ENCODE measurements around the gene GK. TPM values are rescaled to one million over a fixed set of nuclear protein-coding genes. Genes with fewer than 3 reads are reported as not detected.

Gene GK
- total and polyA plus RNA-seq, 2 of the 8 experiments (the other 6 are each of a cell fraction or from before 2014, with no cell fraction given): 2.9 to 11.2 TPM

DNA sequence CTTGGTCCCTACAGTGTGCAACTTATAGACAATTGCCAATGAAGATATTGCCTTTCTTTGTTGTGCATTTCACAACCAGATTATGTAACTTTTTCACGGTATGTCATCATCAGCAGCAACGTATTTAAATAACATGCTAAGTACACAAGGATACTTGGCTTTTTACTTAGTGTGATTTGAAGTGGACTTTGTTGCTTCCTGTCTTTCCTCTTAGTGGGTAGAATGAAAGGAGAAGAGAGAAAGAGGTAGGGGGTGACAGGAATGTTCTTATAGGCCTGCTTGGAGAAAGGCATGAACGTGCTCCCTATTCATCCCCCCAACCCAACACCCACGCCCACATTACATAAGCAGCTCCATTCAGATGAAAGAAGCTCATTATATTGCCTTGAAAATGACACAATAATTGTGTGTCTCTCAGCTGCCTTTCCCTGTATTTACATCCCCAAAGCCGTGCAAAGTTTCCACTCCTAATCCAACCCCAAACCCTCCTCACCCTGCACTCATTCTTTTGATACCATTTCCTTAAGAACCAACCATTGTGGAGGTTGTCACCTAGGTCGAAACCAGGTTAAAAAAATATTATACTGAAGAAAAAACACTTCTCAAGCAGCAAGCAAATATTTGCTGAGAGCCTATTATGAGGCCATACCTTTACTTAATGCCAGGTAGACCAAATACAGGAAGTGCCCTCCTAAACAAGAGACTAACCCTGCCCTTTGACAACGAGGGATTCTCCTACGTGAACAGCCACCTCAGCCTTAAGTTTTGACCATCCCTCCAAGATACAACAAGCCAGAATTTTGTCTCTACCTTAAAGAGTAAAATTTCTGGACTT, 25.2 kb upstream of the GK start:
- CTCF ChIA-PET (ENCODE audit: partially characterized antibody): interaction anchor here (0.9 kb wide), 1 partner anchor 43 kb away, joined by 3 read pairs; no protein-coding TSS in a partner anchor
- no peaks in the 10 kb centered on the region for H3K79me2 ChIP-seq (ENCODE audit: control insufficient read depth in 1 of 2, insufficient read depth in 2 of 2, low read length in 2 of 2)
- no peak overlapping the region for H2BK20ac ChIP-seq (ENCODE audit: low read length)
- H2AFZ ChIP-seq (ENCODE audit: low read length): no peak overlapping the region
- H3K9me3 ChIP-seq (ENCODE audit: insufficient read depth in 2 of 2, low read depth in 1 of 2, low read length in 1 of 2): no peaks in the 10 kb centered on the region
- no peak overlapping the region for H3K18ac ChIP-seq (ENCODE audit: extremely low read depth, low read length)
- H2AK5ac ChIP-seq (ENCODE audit: low read depth, low read length): no peak overlapping the region
- H3K56ac ChIP-seq (replicated peaks; ENCODE audit: insufficient read length, low read depth, low read length): no peak overlapping the region
- H3K23me2 ChIP-seq (ENCODE audit: low read depth, low read length): no peaks in the 10 kb centered on the region
- no peak overlapping the region for H4K5ac ChIP-seq (ENCODE audit: insufficient read length, low read depth, low read length)
- no peak overlapping the region for H3K23ac ChIP-seq (ENCODE audit: insufficient read length)
- POLR2A ChIA-PET (ENCODE audit: partially characterized antibody): no interaction called here
- no peaks in the 10 kb centered on the region for H3K79me1 ChIP-seq (ENCODE audit: low read depth, low read length)
- H3K14ac ChIP-seq (ENCODE audit: insufficient read length): no peak overlapping the region
- no peak overlapping the region for H3K4me2 ChIP-seq (ENCODE audit: insufficient read depth in 1 of 2, low read depth in 2 of 2, low read length in 2 of 2)
- H3K36me3 ChIP-seq (ENCODE audit: control insufficient read depth in 2 of 4, insufficient read depth in 4 of 4, low read length in 3 of 4): no peaks in the 10 kb centered on the region
- no peak overlapping the region for H3K9ac ChIP-seq (replicated peaks in 1 of 4; ENCODE audit: extremely low read depth in 1 of 4, low read depth in 3 of 4, low read length in 3 of 4)
- no peak overlapping the region for H3K4ac ChIP-seq (replicated peaks; ENCODE audit: insufficient read length, low read depth, low read length)
- no peaks in the 10 kb centered on the region for H4K20me1 ChIP-seq (replicated peaks in 1 of 2; ENCODE audit: control insufficient read depth in 1 of 2, insufficient read depth in 2 of 2, low read length in 2 of 2)
- H2BK120ac ChIP-seq (replicated peaks; ENCODE audit: low read depth, low read length): no peak overlapping the region
- no peak overlapping the region for H2BK5ac ChIP-seq (ENCODE audit: low read depth, low read length)
- DNase-seq (ENCODE audit: low read depth in 1 of 2, low spot score in 2 of 2) (no peak), FAIRE-seq (no peak)
- H3K27ac ChIP-seq (ENCODE audit: low read depth, low read length): no peak overlapping the region
- no peak overlapping the region for H2BK15ac ChIP-seq (ENCODE audit: low read length)
- 91% methylated on average over 8 of the region's 8 CpGs; no CpG with 5 or more reads in 1 of the 2 experiments for WGBS, 2 experiments (ENCODE audit: extremely low coverage in 1 of 2, insufficient coverage in 1 of 2, insufficient read length in 1 of 2, insufficient replicate concordance in 2 of 2, low coverage in 1 of 2, low lambda C conversion rate in 2 of 2, missing lambda C conversion rate in 1 of 2)
- no peaks in the 10 kb centered on the region for H3K4me1 ChIP-seq (replicated peaks in 1 of 4; ENCODE audit: control insufficient read depth in 3 of 4, insufficient read depth in 4 of 4, low read length in 3 of 4)
- H4K8ac ChIP-seq (ENCODE audit: extremely low read depth, insufficient read depth, low read length): no peak overlapping the region
- no peak overlapping the region for H2BK12ac ChIP-seq (ENCODE audit: low read depth, low read length)
- no peak overlapping the region for H3K4me3 ChIP-seq (ENCODE audit: extremely low read depth in 1 of 4, insufficient read depth in 2 of 4, low read depth in 3 of 4, low read length in 4 of 4)
- no peak overlapping the region for H4K91ac ChIP-seq (replicated peaks; ENCODE audit: insufficient read length, low read length)
- H3K27me3 ChIP-seq (replicated peaks in 1 of 4; ENCODE audit: control insufficient read depth in 3 of 4, extremely low read depth in 1 of 4, insufficient read depth in 3 of 4, low read length in 3 of 4): no peaks in the 10 kb centered on the region
- TF ChIP-seq SIX5 (IDR thresholded peaks at IDR 0.05; ENCODE audit: low read depth, low read length): no peak
- TF ChIP-seq YY1 (IDR thresholded peaks at IDR 0.05; ENCODE audit: low read depth, low read length): no peak
- no peak for TF ChIP-seq HDAC6 (IDR thresholded peaks at IDR 0.05; ENCODE audit: low read depth, low read length)
- TF ChIP-seq RNF2 (IDR thresholded peaks at IDR 0.05; ENCODE audit: borderline replicate concordance, low read depth, low read length, missing control alignments, poor library complexity, severe bottlenecking): no peak
- TF ChIP-seq, protein P1, sequence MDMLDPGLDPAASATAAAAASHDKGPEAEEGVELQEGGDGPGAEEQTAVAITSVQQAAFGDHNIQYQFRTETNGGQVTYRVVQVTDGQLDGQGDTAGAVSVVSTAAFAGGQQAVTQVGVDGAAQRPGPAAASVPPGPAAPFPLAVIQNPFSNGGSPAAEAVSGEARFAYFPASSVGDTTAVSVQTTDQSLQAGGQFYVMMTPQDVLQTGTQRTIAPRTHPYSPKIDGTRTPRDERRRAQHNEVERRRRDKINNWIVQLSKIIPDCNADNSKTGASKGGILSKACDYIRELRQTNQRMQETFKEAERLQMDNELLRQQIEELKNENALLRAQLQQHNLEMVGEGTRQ (IDR thresholded peaks at IDR 0.05; ENCODE audit: low read length): no peak
- TF ChIP-seq RBBP5 (IDR thresholded peaks at IDR 0.05; ENCODE audit: borderline replicate concordance, low read depth, low read length): no peak
- no peak for TF ChIP-seq FOSL1 (IDR thresholded peaks at IDR 0.05; ENCODE audit: insufficient read depth, low read depth, low read length)
- TF ChIP-seq CTBP2 (IDR thresholded peaks at IDR 0.05; ENCODE audit: borderline replicate concordance, insufficient read depth, insufficient read length, low read length): no peak

Measured in H1 (cell line).